Measurements from ENCODE around the gene CARD10. TPM values are rescaled to one million over a fixed set of nuclear protein-coding genes. Genes with fewer than 3 reads are reported as not detected.

Gene CARD10
- total RNA-seq, 1 experiment from 2014 or later: 17.7 TPM

DNA sequence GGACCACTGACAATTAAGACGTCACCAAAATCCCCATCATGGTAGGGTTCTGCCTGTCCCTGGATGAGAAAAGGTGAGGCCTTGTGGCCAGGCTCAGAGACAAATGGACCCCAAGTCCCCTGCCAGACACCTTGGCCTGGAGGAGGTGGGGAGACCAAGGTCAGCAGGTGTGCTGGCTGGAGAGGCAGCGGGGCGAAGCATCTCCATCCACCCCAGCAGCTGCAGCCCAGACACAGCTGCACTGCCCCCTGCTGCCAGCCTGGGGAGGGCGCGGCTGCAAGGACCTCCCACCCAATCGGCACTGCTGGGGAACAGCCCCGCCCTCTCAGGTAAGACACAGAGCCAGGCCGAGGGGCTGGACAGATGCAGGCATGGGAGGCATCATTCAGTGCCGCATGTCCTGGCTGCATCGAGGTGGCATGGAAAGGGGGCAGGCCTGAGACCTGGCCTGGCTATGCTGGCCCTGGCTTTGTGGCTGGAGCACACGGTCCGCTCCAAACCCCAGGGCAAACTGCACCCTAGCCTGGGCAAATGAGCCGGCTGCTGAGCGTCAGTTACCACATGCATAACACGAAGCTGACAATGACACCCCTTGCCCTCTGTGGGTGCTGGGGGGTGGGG lies 20.8 kb downstream of the CARD10 start:
- Histone ChIP-seq H2BK15ac (ENCODE audit: low read depth, low read length) (no peak overlapping the region), H4K8ac (replicated peaks; ENCODE audit: insufficient read length, low read depth, low read length) (no peak overlapping the region), H2BK20ac (ENCODE audit: low read depth, low read length, poor library complexity, severe bottlenecking) (no peak overlapping the region), H3K27ac (ENCODE audit: insufficient read length, low read depth, low read length) (no peak overlapping the region), H2BK5ac (ENCODE audit: insufficient read length, low read length) (no peak overlapping the region), H3K23ac (ENCODE audit: insufficient read length, low read depth, low read length) (no peak overlapping the region), H4K91ac (ENCODE audit: insufficient read length, low read depth, low read length) (no peak overlapping the region), H3K9ac (ENCODE audit: extremely low read depth, insufficient read length, low read length) (no peak overlapping the region), H4K20me1 (ENCODE audit: control insufficient read depth, insufficient read depth, insufficient read length) (no peaks in the 10 kb centered on the region), H3T11ph (ENCODE audit: low read length) (no peak overlapping the region), H3K23me2 (ENCODE audit: insufficient read length, low read depth, low read length, poor library complexity, severe bottlenecking) (no peaks in the 10 kb centered on the region), H3K4me2 (ENCODE audit: insufficient read depth, insufficient read length, low read length) (no peak overlapping the region), H3K4me1 (ENCODE audit: insufficient read depth, low read length) (no peaks in the 10 kb centered on the region; the same call in 1 of the 2 replicates), H2BK120ac (ENCODE audit: low read depth, low read length, poor library complexity, severe bottlenecking) (no peak overlapping the region), H4K5ac (ENCODE audit: insufficient read length, low read depth, low read length) (no peak overlapping the region), H2AK5ac (ENCODE audit: insufficient read length, low read length) (no peak overlapping the region), H3K9me3 (ENCODE audit: control insufficient read depth, low read depth, low read length) (no peaks in the 10 kb centered on the region), H3K4ac (ENCODE audit: low read depth, low read length) (no peak overlapping the region), H3K56ac (ENCODE audit: insufficient read length, low read depth, low read length) (no peak overlapping the region), H3K79me1 (ENCODE audit: insufficient read depth, low read depth, low read length, poor library complexity, severe bottlenecking) (no peaks in the 10 kb centered on the region), H2BK12ac (ENCODE audit: insufficient read length, low read depth, low read length) (no peak overlapping the region), H3K79me2 (ENCODE audit: insufficient read depth, low read length) (no peaks in the 10 kb centered on the region), H3K14ac (ENCODE audit: insufficient read depth, low read length) (no peak overlapping the region), H2AFZ (ENCODE audit: low read length) (no peak overlapping the region), H3K27me3 (ENCODE audit: insufficient read depth, low read length) (no peaks in the 10 kb centered on the region), H3K18ac (ENCODE audit: insufficient read length, low read depth, low read length) (no peak overlapping the region)
- Mint-ChIP-seq H3K4me3 (no peak overlapping the region), H3K9me3 (no peaks in the 10 kb centered on the region), H3K36me3 (ENCODE audit: insufficient read depth in 1 of 3, low read depth in 3 of 3) (peaks cover 0 to 16% (median 0%) of the 10 kb centered on the region in 3 experiments; a peak in 2 of 7 replicates), H3K4me1 (peaks cover 20 to 47% of the 10 kb centered on the region in 2 experiments), H3K27me3 (ENCODE audit: low read depth) (peaks cover 2% of the 10 kb centered on the region; the same call in 1 of the 2 replicates), H3K27ac (peak overlapping the region in 2 of 3 experiments; percentile 81 to 88; a peak in 2 of 7 replicates)
- peak; percentile 92 for DNase-seq
- no CpG with 5 or more reads among the region's 15 CpGs for WGBS (ENCODE audit: extremely low coverage, insufficient read length, low lambda C conversion rate)
- TF ChIP-seq, protein P1, sequence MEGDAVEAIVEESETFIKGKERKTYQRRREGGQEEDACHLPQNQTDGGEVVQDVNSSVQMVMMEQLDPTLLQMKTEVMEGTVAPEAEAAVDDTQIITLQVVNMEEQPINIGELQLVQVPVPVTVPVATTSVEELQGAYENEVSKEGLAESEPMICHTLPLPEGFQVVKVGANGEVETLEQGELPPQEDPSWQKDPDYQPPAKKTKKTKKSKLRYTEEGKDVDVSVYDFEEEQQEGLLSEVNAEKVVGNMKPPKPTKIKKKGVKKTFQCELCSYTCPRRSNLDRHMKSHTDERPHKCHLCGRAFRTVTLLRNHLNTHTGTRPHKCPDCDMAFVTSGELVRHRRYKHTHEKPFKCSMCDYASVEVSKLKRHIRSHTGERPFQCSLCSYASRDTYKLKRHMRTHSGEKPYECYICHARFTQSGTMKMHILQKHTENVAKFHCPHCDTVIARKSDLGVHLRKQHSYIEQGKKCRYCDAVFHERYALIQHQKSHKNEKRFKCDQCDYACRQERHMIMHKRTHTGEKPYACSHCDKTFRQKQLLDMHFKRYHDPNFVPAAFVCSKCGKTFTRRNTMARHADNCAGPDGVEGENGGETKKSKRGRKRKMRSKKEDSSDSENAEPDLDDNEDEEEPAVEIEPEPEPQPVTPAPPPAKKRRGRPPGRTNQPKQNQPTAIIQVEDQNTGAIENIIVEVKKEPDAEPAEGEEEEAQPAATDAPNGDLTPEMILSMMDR (conservative IDR thresholded peaks at IDR 0.05): peak; percentile 89
